Activated CD4-positive, CD25-positive, alpha-beta regulatory T cell treated with anti-CD3 and anti-CD28 coated beads, Interleukin-2, amount 50 U/mL, for 16 hours (primary cell): Measurements from ENCODE around the gene KATNBL1.

Source experiments
- DNase-seq: peaks from one replicate; pipeline ENCODE4 v3.0.0-alpha.2; 2020; ENCODE audit warnings: low read depth, low spot score

The KATNBL1 gene

GRCh38 chr15:34116620-34117019 lies 93.3 kb downstream of the KATNBL1 start:
- no peak for DNase-seq

DNA sequence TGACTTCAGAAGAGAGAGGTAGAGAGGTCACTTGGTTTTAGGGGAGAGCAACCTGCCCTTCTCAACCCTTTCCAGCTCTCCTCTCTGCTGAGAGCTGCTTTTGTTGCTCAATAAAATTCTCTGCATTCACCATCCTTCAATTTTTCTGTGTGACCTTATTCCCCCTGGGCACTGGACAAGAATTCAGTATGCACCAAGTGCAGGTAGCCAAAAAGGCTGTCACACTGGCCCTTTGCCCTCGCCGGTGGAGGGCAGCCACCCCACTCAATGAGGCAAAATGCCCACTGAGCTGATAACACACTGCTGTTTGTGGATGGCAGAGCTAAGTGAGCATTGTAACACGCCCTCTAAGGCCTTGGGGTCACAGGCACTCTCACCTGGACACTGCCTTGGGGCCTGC lies 95.2 kb downstream of the KATNBL1 start:
- DNase-seq: no peak

DNA sequence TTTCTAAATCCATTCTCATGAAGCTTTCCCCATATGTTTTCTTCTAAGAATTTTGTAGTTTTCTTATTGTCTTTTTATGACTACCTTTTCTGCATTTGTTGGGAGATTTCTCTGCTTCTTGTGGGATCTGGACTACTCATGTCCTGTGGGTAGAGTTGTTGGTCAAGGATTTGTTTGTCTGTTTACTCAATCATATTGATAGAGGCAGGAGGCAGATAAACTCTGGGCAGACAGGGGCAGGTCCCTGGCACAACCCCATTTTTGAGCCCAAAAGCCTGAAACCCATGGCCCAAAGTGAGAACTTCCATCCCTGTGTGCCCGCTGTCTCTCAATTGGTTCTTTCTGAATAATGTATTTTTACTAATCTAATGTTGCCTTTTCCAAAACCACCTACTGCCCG lies 95.7 kb downstream of the KATNBL1 start:
- DNase-seq: no peak

DNA sequence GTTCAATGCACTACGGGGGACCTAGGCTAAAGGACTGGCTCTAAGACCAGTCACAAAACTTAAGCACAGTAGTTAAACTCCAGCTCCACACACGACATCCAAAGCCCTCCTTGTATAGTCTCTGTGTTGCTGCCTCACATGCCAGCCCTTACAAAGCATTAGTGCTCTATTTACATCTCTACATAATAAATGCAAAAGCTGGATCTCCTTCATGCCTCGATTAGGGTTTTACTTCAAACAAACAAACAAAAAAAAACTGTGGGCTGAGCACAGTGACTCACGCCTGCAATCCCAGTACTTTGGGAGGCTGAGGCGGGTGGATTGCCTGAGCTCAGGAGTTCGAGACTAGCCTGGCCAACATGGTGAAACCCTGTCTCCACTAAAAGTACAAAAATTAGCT lies 98.4 kb downstream of the KATNBL1 start:
- no peak for DNase-seq

- no peak for DNase-seq
Measured at GRCh38 chr15:34109797-34110663, 99.9 kb downstream of the KATNBL1 start.

DNA sequence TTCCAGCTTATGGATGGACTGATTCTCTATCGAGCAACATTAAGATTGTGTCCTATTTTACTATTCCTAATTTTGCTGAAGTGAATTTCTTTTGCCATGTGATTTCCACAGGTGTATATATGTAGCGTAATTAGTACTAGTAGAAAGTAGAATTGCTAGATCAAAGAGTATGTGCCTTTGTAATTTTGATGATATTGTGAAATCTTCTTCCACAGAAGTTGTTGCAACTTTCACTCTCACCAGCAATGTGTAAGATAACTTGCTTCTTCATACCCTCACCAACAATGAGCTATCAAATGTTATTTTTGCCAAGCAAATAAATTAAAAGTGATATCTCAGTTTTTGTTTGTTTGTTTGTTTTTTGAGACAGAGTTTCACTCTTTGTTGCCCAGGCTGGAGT lies 102.6 kb downstream of the KATNBL1 start:
- no peak for DNase-seq

DNA sequence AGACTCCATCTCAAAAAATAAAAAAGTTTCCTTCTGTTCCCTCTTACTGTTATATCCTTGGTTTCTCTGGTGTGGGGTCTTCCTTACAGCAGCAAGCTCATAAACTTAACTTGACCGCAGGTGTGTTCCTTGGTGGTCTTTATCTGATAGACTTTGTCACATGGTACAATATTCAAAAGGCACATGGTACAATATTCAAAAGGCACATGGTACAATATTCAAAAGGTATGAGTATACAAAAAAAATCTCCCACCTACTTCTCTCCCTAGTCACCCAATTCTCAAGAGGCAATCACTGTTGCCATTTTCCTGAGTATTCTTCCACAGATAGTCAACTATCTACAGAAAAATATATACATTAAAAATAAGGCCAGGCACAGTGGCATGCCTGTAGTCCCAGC lies 103.5 kb downstream of the KATNBL1 start:
- no peak for DNase-seq

- no peak for DNase-seq
Measured at GRCh38 chr15:34102175-34102925, 107.5 kb downstream of the KATNBL1 start.

- peak; percentile 99 for DNase-seq
Measured at GRCh38 chr15:34101366-34102174, 108.3 kb downstream of the KATNBL1 start, which contains the start of the genes EMC7 and PGBD4. Gene EMC7 (minus strand): TSS chr15:34101862. CDS start chr15:34101839, 23 bp downstream. Gene PGBD4 (plus strand): TSS chr15:34102083. CDS start chr15:34102532, 449 bp downstream.

DNA sequence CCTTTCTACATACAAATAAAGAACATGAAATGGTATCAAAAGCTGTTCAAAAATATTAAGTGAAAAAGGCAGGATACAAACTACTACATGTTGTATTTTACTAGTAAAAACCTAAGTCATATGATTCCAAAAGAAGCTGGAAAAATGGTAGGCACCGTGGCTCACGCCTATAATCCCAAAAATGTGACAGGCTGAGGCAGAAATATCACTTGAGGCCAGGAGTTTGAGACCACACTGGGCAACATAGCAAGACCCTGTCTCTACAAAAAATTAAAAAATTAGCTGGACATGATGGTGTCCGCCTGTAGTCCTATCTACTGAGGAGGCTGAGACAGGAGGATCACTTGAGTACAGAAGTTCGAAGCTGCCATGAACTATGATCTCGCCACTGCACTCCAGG lies 110.0 kb downstream of the KATNBL1 start:
- DNase-seq: no peak
